GM18526 (cell line): ENCODE results near the gene GMDS.

Experiments
- POLR2A ChIP-seq: IDR thresholded peaks from 3 replicates; pipeline ENCODE4 v1.6.1; 2011; ENCODE audit not compliant: insufficient read length; ENCODE audit errors: extremely low read depth

The GMDS gene

DNA sequence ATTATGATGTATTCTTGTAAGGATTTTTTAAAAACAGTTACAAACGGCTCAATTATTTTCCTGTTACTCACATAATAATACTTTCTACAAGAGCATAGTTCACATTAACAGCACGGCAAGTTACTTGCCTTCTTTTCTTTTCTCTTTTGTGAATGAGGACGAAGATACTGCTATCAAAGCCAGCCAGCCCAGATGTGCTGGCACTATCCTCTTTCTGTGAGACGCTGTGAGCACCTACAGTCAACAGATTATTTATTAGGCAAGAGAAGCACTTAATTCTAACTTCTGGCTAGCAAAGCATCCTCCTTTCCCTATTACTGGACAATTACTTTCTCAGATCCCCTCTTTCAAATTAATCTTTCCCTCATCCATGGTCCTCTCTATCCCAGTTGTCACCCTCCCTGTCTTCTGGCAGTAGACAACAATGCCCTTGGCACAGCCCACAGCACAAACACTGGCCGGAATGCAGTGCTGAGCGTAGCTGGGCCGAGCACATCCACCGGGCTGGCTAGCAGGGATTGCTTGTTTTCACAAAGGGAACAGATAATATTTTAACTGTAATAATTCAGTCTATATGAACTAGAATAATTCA lies 373.6 kb downstream of the GMDS start:
- TF ChIP-seq POLR2A, result no peak

DNA sequence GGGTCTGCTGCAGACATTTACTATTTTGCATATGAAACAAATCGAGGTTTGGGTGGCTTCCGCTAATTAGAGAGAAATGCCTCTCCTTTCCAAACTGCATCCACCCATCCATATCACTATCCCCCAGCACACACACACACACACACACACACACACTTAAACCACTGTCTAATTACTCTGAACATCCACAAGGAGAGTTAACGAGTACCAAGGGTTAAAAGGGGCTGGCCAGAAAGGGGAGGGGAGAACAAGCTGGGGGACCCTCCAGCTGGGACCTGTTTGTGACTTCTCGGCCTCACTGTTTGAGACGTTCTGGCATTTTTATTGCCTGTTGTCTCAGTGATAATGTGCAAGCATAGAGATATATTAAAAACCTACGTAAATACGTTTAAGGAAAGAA lies 374.5 kb downstream of the GMDS start:
- TF ChIP-seq POLR2A, result no peak

DNA sequence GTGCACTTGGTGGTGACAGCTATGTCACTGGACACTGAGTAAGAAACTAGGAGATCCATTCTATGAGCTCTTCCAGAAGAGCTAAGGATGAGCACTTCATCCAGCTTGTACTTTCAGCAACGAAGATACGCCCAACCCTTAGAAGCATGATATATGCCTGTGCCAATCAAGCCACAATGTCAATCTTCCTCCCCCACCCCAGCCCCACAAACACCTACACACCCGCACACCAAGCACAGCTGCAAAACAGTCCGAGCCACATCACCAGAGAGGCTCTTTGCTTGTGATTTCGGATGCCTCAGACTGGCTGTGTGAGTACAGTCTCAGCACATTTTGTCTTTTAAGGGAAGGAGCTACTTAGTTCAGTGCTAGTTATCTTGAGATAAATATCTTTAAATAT lies 375.2 kb downstream of the GMDS start:
- no peak for TF ChIP-seq POLR2A

GRCh38 chr6:1869769-1870168 lies 375.6 kb downstream of the GMDS start:
- TF ChIP-seq POLR2A, result no peak

- TF ChIP-seq POLR2A, result no peak
Observed at GRCh38 chr6:1869308-1869707, 376.1 kb downstream of the GMDS start.

- TF ChIP-seq POLR2A, result no peak
Observed at GRCh38 chr6:1868561-1869261, 376.7 kb downstream of the GMDS start.

GRCh38 chr6:1867197-1867596 lies 378.2 kb downstream of the GMDS start:
- no peak for TF ChIP-seq POLR2A

DNA sequence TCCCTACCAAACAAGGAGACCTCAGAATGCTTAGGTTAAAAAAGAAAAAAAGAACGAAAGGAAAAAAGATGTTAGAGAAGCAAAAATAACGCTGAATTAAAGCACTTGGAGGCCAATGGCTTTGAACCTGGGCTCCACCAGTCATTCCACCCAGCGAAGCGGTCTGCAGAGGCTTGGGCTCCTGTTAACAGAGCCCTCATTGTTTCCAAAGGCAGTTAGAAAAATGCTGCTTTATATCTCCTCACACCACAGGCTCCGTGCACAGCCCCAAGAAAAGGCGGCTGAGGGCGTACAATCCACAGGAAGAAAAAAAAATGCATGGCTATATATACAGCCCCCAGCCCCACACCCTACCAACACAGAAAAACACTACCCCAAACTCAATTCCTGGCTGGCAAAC lies 379.8 kb downstream of the GMDS start:
- no peak for TF ChIP-seq POLR2A

- no peak for TF ChIP-seq POLR2A
Observed at GRCh38 chr6:1864496-1864895, 380.9 kb downstream of the GMDS start.

DNA sequence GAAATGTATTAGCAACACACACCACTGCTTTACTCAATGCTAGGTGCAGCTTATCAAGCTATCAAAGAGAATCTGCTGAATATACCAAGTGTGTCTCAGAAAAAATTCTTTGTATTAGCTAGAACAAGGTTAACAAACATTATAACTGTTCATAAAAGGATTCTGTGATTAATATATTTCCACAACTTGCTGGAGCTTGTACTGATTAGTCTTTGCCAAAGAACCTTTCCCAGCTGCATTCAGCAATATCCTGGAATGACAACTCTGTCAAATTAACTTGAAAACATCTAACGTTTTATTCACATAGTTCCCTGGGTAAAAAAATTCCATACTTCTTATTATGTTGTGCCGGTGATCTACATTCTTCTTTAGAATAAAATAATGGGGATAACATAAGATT lies 383.0 kb downstream of the GMDS start:
- no peak for TF ChIP-seq POLR2A

DNA sequence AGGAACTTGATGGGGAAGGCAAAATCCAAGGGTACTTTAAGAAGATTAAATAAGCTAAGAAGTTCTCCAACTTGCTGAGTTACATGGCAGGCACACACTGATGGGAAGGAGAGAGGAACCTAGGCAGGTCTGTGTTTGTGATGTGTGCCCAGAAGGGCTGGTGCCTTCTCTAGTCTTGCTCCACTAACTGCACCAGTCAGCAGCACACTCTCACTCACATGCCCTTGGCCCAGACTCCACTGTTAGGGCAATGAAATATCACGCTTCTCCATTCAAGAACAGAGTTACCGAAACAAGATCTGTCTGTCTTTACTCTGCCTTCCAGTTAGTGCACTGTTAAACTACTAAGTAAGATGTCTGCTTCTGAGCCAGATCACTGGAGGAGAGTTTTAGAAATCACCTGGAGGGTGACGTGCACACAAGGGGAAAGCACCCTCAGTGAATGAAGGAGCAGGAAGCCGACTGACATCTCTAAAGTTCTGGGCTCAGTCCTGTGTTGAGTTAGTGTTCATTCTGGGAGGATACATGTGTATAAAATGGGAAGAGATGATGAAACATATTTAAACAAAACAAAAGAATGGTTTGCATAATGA lies 384.6 kb downstream of the GMDS start:
- no peak for TF ChIP-seq POLR2A

DNA sequence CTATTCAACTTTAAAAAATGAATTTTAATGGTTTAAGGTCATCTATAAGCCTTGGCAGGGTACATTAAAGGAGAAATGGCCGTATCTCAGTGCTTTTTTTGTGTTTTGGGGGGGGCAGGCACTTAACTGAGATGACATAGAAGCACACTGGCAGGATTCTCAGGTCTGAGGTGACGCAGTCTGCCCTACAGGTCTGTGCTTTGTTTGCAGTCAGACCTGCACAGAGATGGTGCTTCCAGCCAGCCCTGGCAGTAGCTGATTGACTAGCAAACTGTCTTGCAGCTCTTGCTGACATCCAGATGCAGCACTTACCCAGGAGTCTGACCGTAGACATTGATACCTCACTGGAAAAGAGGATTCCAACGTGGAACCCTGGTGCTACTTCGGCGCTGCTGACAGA lies 386.5 kb downstream of the GMDS start:
- TF ChIP-seq POLR2A, result no peak

- no peak for TF ChIP-seq POLR2A
Observed at GRCh38 chr6:1858196-1858595, 387.2 kb downstream of the GMDS start.

GRCh38 chr6:1856381-1856780 lies 389.0 kb downstream of the GMDS start:
- TF ChIP-seq POLR2A, result no peak

GRCh38 chr6:1855890-1856289 lies 389.5 kb downstream of the GMDS start:
- TF ChIP-seq POLR2A, result no peak

DNA sequence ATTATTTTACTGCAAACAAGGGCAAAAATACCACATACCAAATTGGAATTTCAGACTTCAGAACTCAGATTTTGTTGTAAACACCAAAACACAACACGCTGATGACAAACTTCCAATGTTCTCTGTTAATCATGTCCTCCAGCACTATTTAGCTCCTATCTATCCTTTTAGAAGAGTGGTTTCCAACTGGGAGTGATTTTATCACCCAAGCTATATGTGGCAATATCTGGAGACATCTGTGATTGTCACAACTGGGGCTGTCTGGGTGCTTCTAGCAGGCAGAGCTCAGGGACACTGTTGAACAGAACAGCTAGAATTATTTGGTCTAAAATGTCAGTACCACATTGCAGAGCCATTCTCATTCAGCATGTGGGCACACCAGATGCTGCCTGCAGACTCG lies 391.1 kb downstream of the GMDS start:
- TF ChIP-seq POLR2A, result no peak

- TF ChIP-seq POLR2A, result no peak
Observed at GRCh38 chr6:1853761-1854160, 391.6 kb downstream of the GMDS start.
